Measurements from ENCODE around the gene HMCN2. TPM values are rescaled to one million over a fixed set of nuclear protein-coding genes. Genes with fewer than 3 reads are reported as not detected.

Gene HMCN2
- total RNA-seq, 1 experiment from 2014 or later = 8.6 TPM

- H3K4me2 ChIP-seq (ENCODE audit: insufficient read depth, insufficient read length, low read length) = no peak overlapping the region
- H3K23ac ChIP-seq (ENCODE audit: insufficient read length, low read depth, low read length) = no peak overlapping the region
- no peak overlapping the region for H3K18ac ChIP-seq (ENCODE audit: insufficient read length, low read depth, low read length)
- no peak overlapping the region for H2BK20ac ChIP-seq (ENCODE audit: low read depth, low read length, poor library complexity, severe bottlenecking)
- H3T11ph ChIP-seq (ENCODE audit: low read length) = no peak overlapping the region
- no peak overlapping the region for H3K4me3 Mint-ChIP-seq
- H2AFZ ChIP-seq (ENCODE audit: low read length) = no peak overlapping the region
- no peak overlapping the region for H3K9ac ChIP-seq (ENCODE audit: extremely low read depth, insufficient read length, low read length)
- peaks cover 5 to 6% of the 10 kb centered on the region in 2 experiments; a peak in 4 of 5 replicates for H3K9me3 Mint-ChIP-seq
- no peaks in the 10 kb centered on the region for H3K79me1 ChIP-seq (ENCODE audit: insufficient read depth, low read depth, low read length, poor library complexity, severe bottlenecking)
- H2BK120ac ChIP-seq (ENCODE audit: low read depth, low read length, poor library complexity, severe bottlenecking) = no peak overlapping the region
- H3K4me1 ChIP-seq (ENCODE audit: insufficient read depth, low read length) = peaks cover 9% of the 10 kb centered on the region
- H2BK5ac ChIP-seq (ENCODE audit: insufficient read length, low read length) = no peak overlapping the region
- DNase-seq = peak; percentile 18
- H2AK5ac ChIP-seq (ENCODE audit: insufficient read length, low read length) = no peak overlapping the region
- peaks cover 14 to 20% of the 10 kb centered on the region in 2 experiments for H3K4me1 Mint-ChIP-seq
- H3K27me3 Mint-ChIP-seq (ENCODE audit: low read depth) = peaks cover 9% of the 10 kb centered on the region
- H3K27ac Mint-ChIP-seq = no peak overlapping the region
- H3K27ac ChIP-seq (ENCODE audit: insufficient read length, low read depth, low read length) = no peak overlapping the region
- H3K79me2 ChIP-seq (ENCODE audit: insufficient read depth, low read length) = no peaks in the 10 kb centered on the region
- H3K36me3 Mint-ChIP-seq (ENCODE audit: insufficient read depth in 1 of 3, low read depth in 3 of 3) = peaks cover 9 to 18% (median 11%) of the 10 kb centered on the region in 3 experiments
- H4K91ac ChIP-seq (ENCODE audit: insufficient read length, low read depth, low read length) = no peak overlapping the region
- H4K5ac ChIP-seq (ENCODE audit: insufficient read length, low read depth, low read length) = no peak overlapping the region
- no peak overlapping the region for H3K14ac ChIP-seq (ENCODE audit: insufficient read depth, low read length)
- no peak overlapping the region for H3K4ac ChIP-seq (ENCODE audit: low read depth, low read length)
- no peak overlapping the region for H3K56ac ChIP-seq (ENCODE audit: insufficient read length, low read depth, low read length)
- no peaks in the 10 kb centered on the region for H3K23me2 ChIP-seq (ENCODE audit: insufficient read length, low read depth, low read length, poor library complexity, severe bottlenecking)
- H2BK15ac ChIP-seq (ENCODE audit: low read depth, low read length) = no peak overlapping the region
- no CpG with 5 or more reads among the region's 18 CpGs for WGBS (ENCODE audit: extremely low coverage, insufficient read length, low lambda C conversion rate)
- H3K27me3 ChIP-seq (ENCODE audit: insufficient read depth, low read length) = no peaks in the 10 kb centered on the region
- H2BK12ac ChIP-seq (ENCODE audit: insufficient read length, low read depth, low read length) = no peak overlapping the region
- no peaks in the 10 kb centered on the region for H4K20me1 ChIP-seq (ENCODE audit: control insufficient read depth, insufficient read depth, insufficient read length)
- TF ChIP-seq, protein P1, sequence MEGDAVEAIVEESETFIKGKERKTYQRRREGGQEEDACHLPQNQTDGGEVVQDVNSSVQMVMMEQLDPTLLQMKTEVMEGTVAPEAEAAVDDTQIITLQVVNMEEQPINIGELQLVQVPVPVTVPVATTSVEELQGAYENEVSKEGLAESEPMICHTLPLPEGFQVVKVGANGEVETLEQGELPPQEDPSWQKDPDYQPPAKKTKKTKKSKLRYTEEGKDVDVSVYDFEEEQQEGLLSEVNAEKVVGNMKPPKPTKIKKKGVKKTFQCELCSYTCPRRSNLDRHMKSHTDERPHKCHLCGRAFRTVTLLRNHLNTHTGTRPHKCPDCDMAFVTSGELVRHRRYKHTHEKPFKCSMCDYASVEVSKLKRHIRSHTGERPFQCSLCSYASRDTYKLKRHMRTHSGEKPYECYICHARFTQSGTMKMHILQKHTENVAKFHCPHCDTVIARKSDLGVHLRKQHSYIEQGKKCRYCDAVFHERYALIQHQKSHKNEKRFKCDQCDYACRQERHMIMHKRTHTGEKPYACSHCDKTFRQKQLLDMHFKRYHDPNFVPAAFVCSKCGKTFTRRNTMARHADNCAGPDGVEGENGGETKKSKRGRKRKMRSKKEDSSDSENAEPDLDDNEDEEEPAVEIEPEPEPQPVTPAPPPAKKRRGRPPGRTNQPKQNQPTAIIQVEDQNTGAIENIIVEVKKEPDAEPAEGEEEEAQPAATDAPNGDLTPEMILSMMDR (conservative IDR thresholded peaks at IDR 0.05) = no peak
- H3K9me3 ChIP-seq (ENCODE audit: control insufficient read depth, low read depth, low read length) = no peaks in the 10 kb centered on the region
- H4K8ac ChIP-seq (replicated peaks; ENCODE audit: insufficient read length, low read depth, low read length) = no peak overlapping the region
Observed at GRCh38 chr9:130418776-130419175, 153.2 kb downstream of the HMCN2 start.

Measured in H9 (cell line).